GM23338 (cell line): ENCODE results near the gene BRSK1. TPM values are rescaled to one million over a fixed set of nuclear protein-coding genes. Genes with fewer than 3 reads are reported as not detected.

Experiments used
- CREB1 ChIP-seq: fragments of 250-450 bp; sonication (Bioruptor Pico); IDR thresholded peaks from 2 replicates; pipeline ENCODE4 v1.5.0; 2020; ENCODE audit warnings: low read depth, mild to moderate bottlenecking, moderate library complexity
- ETS1 ChIP-seq: IDR thresholded peaks from 2 replicates; pipeline ENCODE4 v1.6.1; 2016; ENCODE audit warnings: antibody characterized with exemption
- EZH2phosphoT487 ChIP-seq: fragments of 200-600 bp; sonication (generic); IDR thresholded peaks from one replicate; pipeline ENCODE4 v1.8.1; 2018; ENCODE audit warnings: antibody characterized with exemption; ENCODE audit not compliant: unreplicated experiment
- JUNB ChIP-seq: IDR thresholded peaks from one replicate; pipeline ENCODE4 v1.6.1; 2016; ENCODE audit warnings: antibody characterized with exemption; ENCODE audit not compliant: unreplicated experiment
- NANOG ChIP-seq: IDR thresholded peaks from 2 replicates; pipeline ENCODE4 v1.6.1; 2016; ENCODE audit warnings: antibody characterized with exemption, borderline replicate concordance
- POLR2AphosphoS5 ChIP-seq: IDR thresholded peaks from 2 replicates; pipeline ENCODE4 v1.6.1; 2016; ENCODE audit warnings: antibody characterized with exemption, low read depth
- REST ChIP-seq: IDR thresholded peaks from one replicate; pipeline ENCODE4 v1.6.1; 2018; ENCODE audit warnings: antibody characterized with exemption; ENCODE audit not compliant: unreplicated experiment
- STAT1 ChIP-seq: IDR thresholded peaks from one replicate; pipeline ENCODE4 v1.6.1; 2016; ENCODE audit warnings: antibody characterized with exemption; ENCODE audit not compliant: unreplicated experiment
- ZNF114 ChIP-seq: fragments of 250-450 bp; sonication (Bioruptor Pico); IDR thresholded peaks from 2 replicates; pipeline ENCODE4 v1.5.0; 2020; ENCODE audit warnings: mild to moderate bottlenecking, moderate library complexity
- ZNF331 ChIP-seq: fragments of 250-450 bp; sonication (Bioruptor Pico); IDR thresholded peaks from 2 replicates; pipeline ENCODE4 v1.5.0; 2020; ENCODE audit warnings: low read depth, mild to moderate bottlenecking, moderate library complexity
- polyA plus RNA-seq: library from polyadenylated mRNA; unstranded; fragments of >200 nt; fragmentation: Nextera tagmentation; extraction: Ambion mirVana; gene quantifications from 2 replicates; pipeline ENCODE4 v1.2.1, GENCODE V29; 2016
- total RNA-seq: library from RNA; depleted of rRNA; stranded (reverse); fragments of >200 nt; shearing (Covaris generic); gene quantifications from 2 replicates; pipeline ENCODE4 v1.2.3, GENCODE V29; 2014
- TF ChIP-seq, protein P1 (sequence below): fragments of 250-450 bp; sonication (Bioruptor Pico); IDR thresholded peaks from 2 replicates; pipeline ENCODE4 v1.5.0; 2020; ENCODE audit warnings: mild to moderate bottlenecking, moderate library complexity

BRSK1 gene
- total and polyA plus RNA-seq, 2 experiments from 2014 or later, result 2.3 to 17.2 TPM

DNA sequence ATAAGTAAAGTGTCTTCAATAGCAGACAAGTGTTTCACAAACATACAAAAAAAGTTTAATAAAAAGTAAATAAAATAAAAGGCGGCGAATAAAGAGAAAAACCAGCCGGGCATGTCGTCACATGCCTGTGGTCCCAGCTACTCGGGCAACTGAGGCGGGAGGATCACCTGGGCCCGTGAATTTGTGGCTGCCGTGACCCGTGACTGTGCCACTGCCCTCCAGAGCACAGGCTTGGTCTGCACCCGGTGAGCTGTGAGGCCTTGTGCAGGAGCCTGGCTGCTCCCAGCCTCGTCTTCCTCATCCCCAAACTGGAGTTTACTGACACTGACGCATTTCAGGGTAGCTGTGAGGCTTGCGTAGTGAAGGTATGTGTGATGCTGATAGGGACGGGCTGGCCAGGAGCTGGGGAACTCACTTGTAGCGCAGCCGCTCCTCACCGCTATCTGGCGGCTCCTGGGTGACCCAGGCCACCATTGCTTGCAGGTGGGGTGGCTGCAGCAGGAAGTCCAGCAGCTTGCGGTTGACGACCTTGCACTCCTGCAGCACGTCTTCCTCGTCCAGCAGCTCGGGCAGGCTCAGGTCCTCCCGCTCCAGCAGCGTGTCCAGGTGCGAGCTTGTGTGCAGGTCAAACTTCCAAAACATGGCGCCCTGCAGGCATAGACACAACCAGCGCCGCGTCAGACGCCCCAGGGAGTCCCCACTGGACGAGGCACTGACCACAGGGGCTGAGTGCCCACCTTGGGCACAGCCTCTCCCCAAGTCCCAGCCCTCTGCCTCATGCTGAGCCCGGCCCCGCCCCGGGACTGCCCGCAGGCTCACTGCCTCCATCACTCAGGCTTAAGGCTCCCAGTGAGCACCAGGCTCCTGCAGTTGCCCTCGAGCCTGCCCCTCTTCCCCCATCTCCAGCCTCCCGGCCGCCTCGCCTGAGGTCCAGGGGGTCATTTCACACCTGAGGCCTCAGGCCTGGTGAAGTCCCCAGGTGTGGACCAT, 37.0 kb upstream of the BRSK1 start (continued):
- TF ChIP-seq, protein P1, sequence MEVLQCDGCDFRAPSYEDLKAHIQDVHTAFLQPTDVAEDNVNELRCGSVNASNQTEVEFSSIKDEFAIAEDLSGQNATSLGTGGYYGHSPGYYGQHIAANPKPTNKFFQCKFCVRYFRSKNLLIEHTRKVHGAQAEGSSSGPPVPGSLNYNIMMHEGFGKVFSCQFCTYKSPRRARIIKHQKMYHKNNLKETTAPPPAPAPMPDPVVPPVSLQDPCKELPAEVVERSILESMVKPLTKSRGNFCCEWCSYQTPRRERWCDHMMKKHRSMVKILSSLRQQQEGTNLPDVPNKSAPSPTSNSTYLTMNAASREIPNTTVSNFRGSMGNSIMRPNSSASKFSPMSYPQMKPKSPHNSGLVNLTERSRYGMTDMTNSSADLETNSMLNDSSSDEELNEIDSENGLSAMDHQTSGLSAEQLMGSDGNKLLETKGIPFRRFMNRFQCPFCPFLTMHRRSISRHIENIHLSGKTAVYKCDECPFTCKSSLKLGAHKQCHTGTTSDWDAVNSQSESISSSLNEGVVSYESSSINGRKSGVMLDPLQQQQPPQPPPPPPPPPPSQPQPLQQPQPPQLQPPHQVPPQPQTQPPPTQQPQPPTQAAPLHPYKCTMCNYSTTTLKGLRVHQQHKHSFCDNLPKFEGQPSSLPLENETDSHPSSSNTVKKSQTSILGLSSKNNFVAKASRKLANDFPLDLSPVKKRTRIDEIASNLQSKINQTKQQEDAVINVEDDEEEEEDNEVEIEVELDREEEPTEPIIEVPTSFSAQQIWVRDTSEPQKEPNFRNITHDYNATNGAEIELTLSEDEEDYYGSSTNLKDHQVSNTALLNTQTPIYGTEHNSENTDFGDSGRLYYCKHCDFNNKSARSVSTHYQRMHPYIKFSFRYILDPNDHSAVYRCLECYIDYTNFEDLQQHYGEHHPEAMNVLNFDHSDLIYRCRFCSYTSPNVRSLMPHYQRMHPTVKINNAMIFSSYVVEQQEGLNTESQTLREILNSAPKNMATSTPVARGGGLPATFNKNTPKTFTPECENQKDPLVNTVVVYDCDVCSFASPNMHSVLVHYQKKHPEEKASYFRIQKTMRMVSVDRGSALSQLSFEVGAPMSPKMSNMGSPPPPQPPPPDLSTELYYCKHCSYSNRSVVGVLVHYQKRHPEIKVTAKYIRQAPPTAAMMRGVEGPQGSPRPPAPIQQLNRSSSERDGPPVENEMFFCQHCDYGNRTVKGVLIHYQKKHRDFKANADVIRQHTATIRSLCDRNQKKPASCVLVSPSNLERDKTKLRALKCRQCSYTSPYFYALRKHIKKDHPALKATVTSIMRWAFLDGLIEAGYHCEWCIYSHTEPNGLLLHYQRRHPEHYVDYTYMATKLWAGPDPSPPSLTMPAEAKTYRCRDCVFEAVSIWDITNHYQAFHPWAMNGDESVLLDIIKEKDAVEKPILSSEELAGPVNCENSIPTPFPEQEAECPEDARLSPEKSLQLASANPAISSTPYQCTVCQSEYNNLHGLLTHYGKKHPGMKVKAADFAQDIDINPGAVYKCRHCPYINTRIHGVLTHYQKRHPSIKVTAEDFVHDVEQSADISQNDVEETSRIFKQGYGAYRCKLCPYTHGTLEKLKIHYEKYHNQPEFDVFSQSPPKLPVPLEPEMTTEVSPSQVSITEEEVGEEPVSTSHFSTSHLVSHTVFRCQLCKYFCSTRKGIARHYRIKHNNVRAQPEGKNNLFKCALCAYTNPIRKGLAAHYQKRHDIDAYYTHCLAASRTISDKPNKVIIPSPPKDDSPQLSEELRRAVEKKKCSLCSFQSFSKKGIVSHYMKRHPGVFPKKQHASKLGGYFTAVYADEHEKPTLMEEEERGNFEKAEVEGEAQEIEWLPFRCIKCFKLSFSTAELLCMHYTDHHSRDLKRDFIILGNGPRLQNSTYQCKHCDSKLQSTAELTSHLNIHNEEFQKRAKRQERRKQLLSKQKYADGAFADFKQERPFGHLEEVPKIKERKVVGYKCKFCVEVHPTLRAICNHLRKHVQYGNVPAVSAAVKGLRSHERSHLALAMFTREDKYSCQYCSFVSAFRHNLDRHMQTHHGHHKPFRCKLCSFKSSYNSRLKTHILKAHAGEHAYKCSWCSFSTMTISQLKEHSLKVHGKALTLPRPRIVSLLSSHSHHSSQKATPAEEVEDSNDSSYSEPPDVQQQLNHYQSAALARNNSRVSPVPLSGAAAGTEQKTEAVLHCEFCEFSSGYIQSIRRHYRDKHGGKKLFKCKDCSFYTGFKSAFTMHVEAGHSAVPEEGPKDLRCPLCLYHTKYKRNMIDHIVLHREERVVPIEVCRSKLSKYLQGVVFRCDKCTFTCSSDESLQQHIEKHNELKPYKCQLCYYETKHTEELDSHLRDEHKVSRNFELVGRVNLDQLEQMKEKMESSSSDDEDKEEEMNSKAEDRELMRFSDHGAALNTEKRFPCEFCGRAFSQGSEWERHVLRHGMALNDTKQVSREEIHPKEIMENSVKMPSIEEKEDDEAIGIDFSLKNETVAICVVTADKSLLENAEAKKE (CRISPR knock-in tag), result no peak
- no peak for TF ChIP-seq ETS1
- TF ChIP-seq CREB1 (CRISPR knock-in tag), result no peak
- no peak for TF ChIP-seq POLR2AphosphoS5
- no peak for TF ChIP-seq ZNF331 (CRISPR knock-in tag)
- TF ChIP-seq NANOG, result no peak
- TF ChIP-seq ZNF114, result no peak
- TF ChIP-seq EZH2phosphoT487, result no peak
- TF ChIP-seq STAT1, result no peak
- no peak for TF ChIP-seq REST
- no peak for TF ChIP-seq JUNB
